Activated CD4-positive, alpha-beta memory T cell treated with anti-CD3 and anti-CD28 coated beads, Interleukin-2, amount 10 ng/mL, durations not matched to agents 7 days and 5 days (primary cell): ENCODE data around the gene CYB5D1. TPM values are rescaled to one million over a fixed set of nuclear protein-coding genes. Genes with fewer than 3 reads are reported as not detected.
"Not testable (repeated sequence)": the region's sequence is repeated elsewhere in the genome, so short reads cannot be mapped to it uniquely, and the experiment has no call there.

Experiments used
- CTCF ChIA-PET: fragments of 350-600 bp; sonication (Branson Sonifier 250); formaldehyde crosslinking; loops from one replicate; lab custom pipeline; 2021; ENCODE audit warnings: antibody characterized with exemption, inconsistent platforms; lab: Charles Lee
- POLR2A ChIA-PET: fragments of 350-600 bp; sonication (Branson Sonifier 250); formaldehyde crosslinking; loops from one replicate; lab custom pipeline; 2021; ENCODE audit warnings: antibody characterized with exemption; lab: Charles Lee
- DNase-seq: peaks from one replicate; pipeline ENCODE4 v3.0.0-alpha.2; 2020
- H3K27ac Mint-ChIP-seq: one replicate; pipeline ENCODE4 v1.8.0; 2021; ENCODE audit warnings: mild to moderate bottlenecking, mixed read lengths
- H3K27me3 Mint-ChIP-seq: one replicate; pipeline ENCODE4 v1.8.0; 2021; ENCODE audit warnings: mixed read lengths
- H3K36me3 Mint-ChIP-seq: one replicate; pipeline ENCODE4 v1.8.0; 2021; ENCODE audit warnings: low read depth, mixed read lengths
- H3K4me1 Mint-ChIP-seq: one replicate; pipeline ENCODE4 v1.8.0; 2021; ENCODE audit warnings: mixed read lengths
- H3K4me3 Mint-ChIP-seq: one replicate; pipeline ENCODE4 v1.8.0; 2021; ENCODE audit warnings: mild to moderate bottlenecking, mixed read lengths
- H3K9me3 Mint-ChIP-seq: one replicate; pipeline ENCODE4 v1.8.0; 2021; ENCODE audit warnings: mixed read lengths
- total RNA-seq, 2 experiments: library from RNA; stranded (reverse); gene quantifications; one replicate each; pipeline ENCODE4 v1.2.3, GENCODE V29; 2021

CYB5D1 gene
- total RNA-seq, 2 experiments from 2014 or later: 5.3 to 7.5 TPM

- Mint-ChIP-seq H3K9me3 (no peaks in the 10 kb centered on the region), H3K27ac (no peak overlapping the region), H3K4me1 (peaks cover 17% of the 10 kb centered on the region), H3K36me3 (peaks cover 6% of the 10 kb centered on the region), H3K4me3 (no peak overlapping the region), H3K27me3 (no peaks in the 10 kb centered on the region)
- CTCF ChIA-PET: interaction anchor here (0.7 to 2.3 kb wide), 13 partner anchors 9 to 186 kb away, joined by 3 to 24 read pairs (median 6); partner anchors contain the start of genes KDM6B, RNF227 and TP53
- peak; percentile 54 for DNase-seq
- POLR2A ChIA-PET: interaction anchor here (0.6 to 3.1 kb wide), 13 partner anchors 11 to 272 kb away, joined by 3 to 32 read pairs (median 4); partner anchors contain the start of genes CHD3, CNTROB, KDM6B and TP53
Observed at GRCh38 chr17:7856011-7856810, 1.6 kb upstream of the CYB5D1 start.

GRCh38 chr17:7856811-7857712, 741 bp upstream of the CYB5D1 start, which contains the start of gene NAA38:
Gene NAA38, minus strand, starts transcription at chr17:7857559. Its CDS starts 96 bp downstream, at chr17:7857463.
- no peaks in the 10 kb centered on the region for H3K9me3 Mint-ChIP-seq
- DNase-seq: peak; percentile 97
- no peak within 1 kb of the TSS for H3K4me3 Mint-ChIP-seq
- ChIA-PET CTCF (interaction anchor here (0.6 to 2.3 kb wide), 26 partner anchors 8 to 554 kb away, joined by 3 to 24 read pairs (median 4); partner anchors contain the start of genes ALOX12B, KDM6B, RNF227 and TP53), POLR2A (interaction anchor here (0.6 to 3.1 kb wide), 21 partner anchors 11 to 453 kb away, joined by 3 to 32 read pairs (median 4); partner anchors contain the start of genes CHD3, CNTROB, KDM6B and RNF227)
- H3K27ac Mint-ChIP-seq: no peak within 1 kb of the TSS
- H3K27me3 Mint-ChIP-seq: no peaks in the 10 kb centered on the region
- peaks cover 6% of the 10 kb centered on the region for H3K36me3 Mint-ChIP-seq
- H3K4me1 Mint-ChIP-seq: peaks cover 8% of the 10 kb centered on the region

GRCh38 chr17:7858522-7858810, 663 bp downstream of the CYB5D1 start:
- CTCF ChIA-PET: interaction anchor here (1.3 to 6.7 kb wide), 4 partner anchors 24 to 130 kb away, joined by 3 to 81 read pairs (median 5); partner anchors contain the start of genes CNTROB and TRAPPC1
- Mint-ChIP-seq H3K27me3 (no peaks in the 10 kb centered on the region), H3K27ac (no peak overlapping the region), H3K4me3 (no peak overlapping the region), H3K4me1 (peaks cover 4% of the 10 kb centered on the region), H3K36me3 (peaks cover 4% of the 10 kb centered on the region), H3K9me3 (no peaks in the 10 kb centered on the region)
- POLR2A ChIA-PET: no interaction called here
- peak; percentile 61 for DNase-seq

GRCh38 chr17:7859028-7859427, 1.2 kb downstream of the CYB5D1 start:
- Mint-ChIP-seq H3K27ac (no peak overlapping the region), H3K4me1 (peaks cover 1% of the 10 kb centered on the region), H3K27me3 (no peaks in the 10 kb centered on the region), H3K36me3 (peaks cover 4% of the 10 kb centered on the region), H3K4me3 (no peak overlapping the region), H3K9me3 (no peaks in the 10 kb centered on the region)
- POLR2A ChIA-PET: interaction anchor here (1.3 kb wide), 1 partner anchor 27 kb away, joined by 5 read pairs; no protein-coding TSS in a partner anchor
- CTCF ChIA-PET: interaction anchor here (1.3 to 6.7 kb wide), 5 partner anchors 14 to 129 kb away, joined by 3 to 81 read pairs (median 5); partner anchors contain the start of genes CNTROB and TRAPPC1
- no peak for DNase-seq

GRCh38 chr17:7862692-7863437, 5.1 kb downstream of the CYB5D1 start:
- CTCF ChIA-PET: interaction anchor here (0.7 to 6.7 kb wide), 21 partner anchors 8 to 247 kb away, joined by 3 to 81 read pairs (median 6); partner anchors contain the start of gene CNTROB
- POLR2A ChIA-PET: interaction anchor here (1.1 to 2.7 kb wide), 2 partner anchors 28 to 128 kb away, joined by 3 to 7 read pairs; no protein-coding TSS in a partner anchor
- H3K27me3 Mint-ChIP-seq: no peaks in the 10 kb centered on the region
- no peak overlapping the region for H3K4me3 Mint-ChIP-seq
- peaks cover 22% of the 10 kb centered on the region for H3K36me3 Mint-ChIP-seq
- peaks cover 11% of the 10 kb centered on the region for H3K4me1 Mint-ChIP-seq
- no peak for DNase-seq
- no peak overlapping the region for H3K27ac Mint-ChIP-seq
- no peaks in the 10 kb centered on the region for H3K9me3 Mint-ChIP-seq

- H3K27ac Mint-ChIP-seq, H3K27me3 Mint-ChIP-seq, DNase-seq, H3K9me3 Mint-ChIP-seq, H3K4me3 Mint-ChIP-seq: not testable (repeated sequence)
- ChIA-PET CTCF (interaction anchor here (1.2 to 6.7 kb wide), 8 partner anchors 12 to 209 kb away, joined by 4 to 81 read pairs (median 7); no protein-coding TSS in a partner anchor), POLR2A (interaction anchor here (0.7 to 2.7 kb wide), 3 partner anchors 20 to 67 kb away, joined by 3 to 7 read pairs (median 4); partner anchors contain the start of gene TRAPPC1)
- peaks cover 22% of the 10 kb centered on the region for H3K4me1 Mint-ChIP-seq
- H3K36me3 Mint-ChIP-seq: peaks cover 26% of the 10 kb centered on the region
Observed at GRCh38 chr17:7864384-7864783, 6.6 kb downstream of the CYB5D1 start.

- Mint-ChIP-seq H3K9me3 (no peaks in the 10 kb centered on the region), H3K4me1 (peaks cover 24% of the 10 kb centered on the region), H3K27ac (no peak overlapping the region), H3K4me3 (no peak overlapping the region), H3K27me3 (no peaks in the 10 kb centered on the region), H3K36me3 (peaks cover 26% of the 10 kb centered on the region)
- ChIA-PET POLR2A (interaction anchor here (2.0 to 2.7 kb wide), 2 partner anchors 19 to 30 kb away, joined by 4 to 7 read pairs; no protein-coding TSS in a partner anchor), CTCF (interaction anchor here (0.7 to 2.6 kb wide), 8 partner anchors 8 to 193 kb away, joined by 3 to 9 read pairs (median 4); partner anchors contain the start of genes CYB5D1, NAA38 and RNF227)
- DNase-seq: no peak
Observed at GRCh38 chr17:7864995-7865650, 7.3 kb downstream of the CYB5D1 start.

GRCh38 chr17:7867881-7868329, 10.1 kb downstream of the CYB5D1 start:
- Mint-ChIP-seq H3K4me1 (peaks cover 23% of the 10 kb centered on the region), H3K27ac (peak overlapping the region; percentile 62), H3K4me3 (peak overlapping the region; percentile 33), H3K27me3 (no peaks in the 10 kb centered on the region), H3K9me3 (no peaks in the 10 kb centered on the region), H3K36me3 (peaks cover 26% of the 10 kb centered on the region)
- CTCF ChIA-PET: interaction anchor here (0.5 to 5.0 kb wide), 9 partner anchors 8 to 226 kb away, joined by 3 to 28 read pairs (median 4); partner anchors contain the start of gene RNF227
- POLR2A ChIA-PET: interaction anchor here (1.0 to 2.7 kb wide), 6 partner anchors 8 to 306 kb away, joined by 3 to 11 read pairs (median 4); partner anchors contain the start of gene NAA38
- DNase-seq: peak; percentile 34

GRCh38 chr17:7873051-7873450, 15.2 kb downstream of the CYB5D1 start:
- Mint-ChIP-seq H3K4me3 (no peak overlapping the region), H3K27me3 (no peaks in the 10 kb centered on the region), H3K27ac (no peak overlapping the region), H3K36me3 (peaks cover 10% of the 10 kb centered on the region), H3K4me1 (peaks cover 11% of the 10 kb centered on the region), H3K9me3 (no peaks in the 10 kb centered on the region)
- ChIA-PET POLR2A (no interaction called here), CTCF (no interaction called here)
- no peak for DNase-seq

- Mint-ChIP-seq H3K36me3 (peaks cover 8% of the 10 kb centered on the region), H3K27ac (no peak overlapping the region), H3K4me3 (no peak overlapping the region), H3K9me3 (no peaks in the 10 kb centered on the region), H3K4me1 (no peaks in the 10 kb centered on the region), H3K27me3 (no peaks in the 10 kb centered on the region)
- CTCF ChIA-PET: interaction anchor here (2.4 kb wide), 1 partner anchor 11 kb away, joined by 9 read pairs; no protein-coding TSS in a partner anchor
- POLR2A ChIA-PET: interaction anchor here (1.2 kb wide), 1 partner anchor 8 kb away, joined by 4 read pairs; no protein-coding TSS in a partner anchor
- DNase-seq: no peak
Observed at GRCh38 chr17:7875804-7876370, 18.1 kb downstream of the CYB5D1 start.
